GM12865 (cell line): ENCODE measurements around the gene FLT1.
A peak's percentile ranks its signal among the peaks of the same experiment; 100 is the strongest.

Experiments used
- DNase-seq: peaks from one replicate; pipeline ENCODE4 v3.0.0; 2010; ENCODE audit warnings: low read depth
- H3K4me3 ChIP-seq: 2 replicates; pipeline ENCODE4 v1.5.1; 2011; ENCODE audit warnings: mild to moderate bottlenecking, low read depth, low read length, control low read depth
- TF ChIP-seq, protein P1 (sequence below): IDR thresholded peaks from 2 replicates; pipeline ENCODE4 v1.5.1; 2011; ENCODE audit warnings: low read length, control low read depth, low read depth, inconsistent platforms; ENCODE audit not compliant: insufficient read depth; ENCODE audit errors: missing control alignments

FLT1 gene

DNA sequence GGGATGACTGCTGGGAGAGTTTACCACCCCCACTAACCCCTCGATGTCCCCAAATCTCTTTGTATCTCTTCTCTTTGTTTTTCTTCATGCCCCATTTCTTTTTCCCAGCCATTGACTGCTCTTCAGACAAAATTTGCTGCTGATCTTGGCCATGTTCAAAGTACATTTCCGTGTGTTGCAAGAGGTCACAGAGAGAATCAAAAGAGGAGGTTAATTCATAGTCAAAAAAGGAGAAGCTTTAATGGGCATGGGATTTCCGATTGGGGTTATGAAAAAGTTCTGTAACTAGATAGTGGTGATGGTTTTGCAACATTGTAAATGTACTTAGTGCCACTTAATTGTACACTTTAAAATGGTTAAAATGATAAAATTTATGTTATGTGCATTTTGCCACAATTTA is 121.1 kb downstream of the FLT1 start:
- H3K4me3 ChIP-seq: no peak overlapping the region
- TF ChIP-seq, protein P1, sequence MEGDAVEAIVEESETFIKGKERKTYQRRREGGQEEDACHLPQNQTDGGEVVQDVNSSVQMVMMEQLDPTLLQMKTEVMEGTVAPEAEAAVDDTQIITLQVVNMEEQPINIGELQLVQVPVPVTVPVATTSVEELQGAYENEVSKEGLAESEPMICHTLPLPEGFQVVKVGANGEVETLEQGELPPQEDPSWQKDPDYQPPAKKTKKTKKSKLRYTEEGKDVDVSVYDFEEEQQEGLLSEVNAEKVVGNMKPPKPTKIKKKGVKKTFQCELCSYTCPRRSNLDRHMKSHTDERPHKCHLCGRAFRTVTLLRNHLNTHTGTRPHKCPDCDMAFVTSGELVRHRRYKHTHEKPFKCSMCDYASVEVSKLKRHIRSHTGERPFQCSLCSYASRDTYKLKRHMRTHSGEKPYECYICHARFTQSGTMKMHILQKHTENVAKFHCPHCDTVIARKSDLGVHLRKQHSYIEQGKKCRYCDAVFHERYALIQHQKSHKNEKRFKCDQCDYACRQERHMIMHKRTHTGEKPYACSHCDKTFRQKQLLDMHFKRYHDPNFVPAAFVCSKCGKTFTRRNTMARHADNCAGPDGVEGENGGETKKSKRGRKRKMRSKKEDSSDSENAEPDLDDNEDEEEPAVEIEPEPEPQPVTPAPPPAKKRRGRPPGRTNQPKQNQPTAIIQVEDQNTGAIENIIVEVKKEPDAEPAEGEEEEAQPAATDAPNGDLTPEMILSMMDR: no peak
- no peak for DNase-seq

DNA sequence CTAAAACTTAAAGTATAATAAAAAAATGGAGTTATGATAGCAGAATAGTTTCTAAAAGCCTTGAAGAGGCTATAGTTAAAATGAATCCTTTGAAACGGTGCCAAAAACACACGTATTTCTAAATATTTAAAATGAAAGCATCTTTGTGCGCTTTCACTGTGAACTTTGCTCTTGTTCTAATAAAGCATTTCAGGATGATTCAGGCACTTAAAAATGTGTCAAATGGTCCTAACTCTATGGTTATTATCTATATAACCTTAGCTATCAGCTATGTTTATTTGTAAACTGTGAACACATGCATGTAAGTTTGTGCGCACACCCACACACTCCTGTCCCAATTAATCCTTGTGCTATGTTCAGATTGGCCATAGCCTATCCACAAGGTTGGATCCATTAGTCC is 124.5 kb downstream of the FLT1 start:
- TF ChIP-seq, protein P1: no peak
- no peak overlapping the region for H3K4me3 ChIP-seq
- no peak for DNase-seq

DNA sequence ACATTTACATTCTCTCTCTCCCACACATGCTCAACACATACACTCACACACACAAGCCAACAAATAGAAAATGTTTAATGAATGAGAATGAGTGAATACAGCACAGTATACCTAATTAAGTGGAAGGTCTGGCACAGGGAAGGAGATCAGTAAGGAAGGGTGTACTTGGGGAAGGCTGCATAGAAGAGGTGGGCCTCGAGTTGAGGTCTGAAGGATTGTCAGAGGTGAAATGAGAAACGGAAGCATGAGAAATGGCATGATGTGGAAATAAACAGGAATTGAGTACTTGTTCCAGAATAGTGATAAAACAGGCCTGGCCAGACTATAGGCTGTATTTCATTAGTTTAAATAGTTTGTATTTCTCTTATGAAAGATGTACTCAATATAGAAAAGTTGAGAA is 136.2 kb downstream of the FLT1 start:
- TF ChIP-seq, protein P1: no peak
- no peak for DNase-seq
- H3K4me3 ChIP-seq: no peak overlapping the region

DNA sequence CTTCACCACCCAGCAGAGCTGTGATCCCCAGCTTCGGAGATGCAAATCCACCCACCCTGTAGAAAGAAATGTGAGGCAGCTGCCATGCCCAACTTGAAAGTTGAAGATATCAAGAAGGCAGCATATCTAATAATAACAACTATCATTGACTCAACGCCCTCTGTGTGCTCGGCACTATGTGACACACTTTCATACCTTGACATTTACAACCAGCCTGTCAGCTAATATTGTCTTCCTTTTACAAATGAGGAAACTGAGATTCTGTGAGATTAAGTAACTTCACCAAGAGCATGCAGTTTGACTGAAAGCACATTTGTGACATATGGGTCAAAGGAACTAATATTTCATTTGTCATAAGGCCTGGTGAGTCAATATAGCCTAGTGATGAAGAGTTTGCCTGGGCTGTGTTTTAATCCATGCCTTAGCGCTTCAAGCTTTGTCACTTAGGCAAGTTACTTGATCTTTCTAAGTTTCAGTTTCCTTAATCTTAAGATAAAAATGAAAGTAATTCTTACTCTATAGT is 137.0 kb downstream of the FLT1 start:
- H3K4me3 ChIP-seq: no peak overlapping the region
- TF ChIP-seq, protein P1: no peak
- DNase-seq: peak; percentile 31

DNA sequence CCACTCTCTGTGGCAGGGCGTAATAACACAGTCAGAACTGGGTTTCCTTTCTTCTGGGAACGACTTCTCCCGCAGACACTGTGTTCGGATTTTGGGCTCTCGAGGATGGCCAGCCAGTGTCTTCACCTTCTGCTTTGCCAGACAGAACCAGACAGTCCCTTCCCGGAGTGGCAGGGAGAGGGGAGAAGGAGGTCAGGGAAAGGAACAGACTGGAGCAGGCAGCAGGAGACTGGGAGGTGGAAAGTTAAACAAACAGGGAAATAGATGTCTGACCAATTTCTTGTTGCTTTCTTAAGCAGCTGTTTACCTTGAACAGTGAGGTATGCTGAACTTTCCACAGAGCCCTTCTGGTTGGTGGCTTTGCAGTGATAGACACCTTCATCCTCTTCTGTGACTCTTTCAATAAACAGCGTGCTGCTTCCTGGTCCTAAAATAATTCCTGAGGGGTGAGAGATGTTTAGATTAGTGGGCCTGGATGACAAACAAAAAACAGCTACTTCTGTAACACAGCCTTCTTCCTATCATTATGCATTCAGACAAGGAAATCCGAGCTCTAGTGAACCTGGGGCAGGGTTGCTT is 137.6 kb downstream of the FLT1 start:
- no peak for DNase-seq
- no peak overlapping the region for H3K4me3 ChIP-seq
- TF ChIP-seq, protein P1: no peak

DNA sequence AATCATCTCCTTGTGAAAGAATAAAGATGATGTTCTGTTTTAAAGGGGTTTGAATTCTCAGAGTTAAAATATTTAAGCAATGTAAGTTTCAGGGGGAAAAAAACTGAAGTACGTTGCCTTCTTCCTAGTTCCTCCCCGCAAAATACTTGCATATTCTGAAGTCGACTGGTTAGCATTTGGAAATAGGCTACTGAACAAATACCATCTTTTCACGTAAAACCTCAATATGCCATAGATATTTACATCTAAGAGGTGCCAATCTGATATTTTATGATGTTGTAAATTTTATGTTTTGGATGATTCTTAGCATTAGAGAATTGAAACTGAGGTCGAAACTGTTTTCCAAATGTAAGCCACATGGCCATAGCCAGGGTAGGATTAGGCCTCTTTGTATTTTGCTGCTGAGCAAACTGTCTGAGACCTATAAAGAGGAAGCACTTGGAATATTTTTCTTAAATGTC is 138.3 kb downstream of the FLT1 start:
- TF ChIP-seq, protein P1: no peak
- no peak overlapping the region for H3K4me3 ChIP-seq
- no peak for DNase-seq

DNA sequence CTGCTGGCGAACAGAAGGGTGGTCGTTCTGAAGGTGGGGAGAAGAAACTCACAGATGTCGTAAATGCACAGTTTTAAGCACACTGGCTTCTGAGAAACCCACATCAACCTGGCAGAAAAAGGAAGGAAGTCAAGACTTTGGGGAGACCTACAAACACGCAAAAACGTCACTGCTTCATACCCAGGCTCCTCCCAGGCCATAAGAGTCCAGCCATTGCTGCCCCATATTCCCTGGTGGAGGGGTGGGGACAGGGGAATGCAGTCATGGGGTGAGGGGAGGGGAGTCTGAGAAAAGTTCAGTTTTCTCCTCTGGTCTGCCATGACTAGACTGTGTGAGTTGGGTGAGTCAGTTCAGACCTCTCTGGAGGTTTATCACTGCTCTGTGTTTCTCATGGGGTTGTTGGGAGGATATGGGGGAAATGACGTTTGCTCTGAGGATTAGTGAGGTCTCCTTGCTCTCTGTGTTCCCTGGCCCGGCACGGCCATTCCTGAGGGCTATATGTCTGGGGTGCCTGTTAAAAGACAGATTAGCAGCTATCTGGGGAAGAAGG is 139.0 kb downstream of the FLT1 start:
- no peak for DNase-seq
- TF ChIP-seq, protein P1: no peak
- no peak overlapping the region for H3K4me3 ChIP-seq
